Ishikawa (cell line): ENCODE results near the gene GDI1.

ENCODE experiments used
- CEBPB ChIP-seq: IDR thresholded peaks from 2 replicates; pipeline ENCODE4 v1.6.1; 2012
- CREB1 ChIP-seq: IDR thresholded peaks from 2 replicates; pipeline ENCODE4 v1.6.1; 2012; ENCODE audit warnings: low read depth
- EGR1 ChIP-seq: IDR thresholded peaks from 2 replicates; pipeline ENCODE4 v1.6.1; 2012
- EP300 ChIP-seq: IDR thresholded peaks from 2 replicates; pipeline ENCODE4 v1.6.1; 2012; ENCODE audit warnings: borderline replicate concordance
- FOXM1 ChIP-seq: IDR thresholded peaks from 2 replicates; pipeline ENCODE4 v1.6.1; 2012; ENCODE audit warnings: low read depth, borderline replicate concordance
- NFIC ChIP-seq: IDR thresholded peaks from 2 replicates; pipeline ENCODE4 v1.6.1; 2012
- RAD21 ChIP-seq: IDR thresholded peaks from 2 replicates; pipeline ENCODE4 v1.6.1; 2012; ENCODE audit warnings: low read depth
- REST ChIP-seq: IDR thresholded peaks from 2 replicates; pipeline ENCODE4 v1.6.1; 2012; ENCODE audit warnings: low read depth, mild to moderate bottlenecking
- TAF1 ChIP-seq: IDR thresholded peaks from 2 replicates; pipeline ENCODE4 v1.6.1; 2012; ENCODE audit warnings: low read depth, mild to moderate bottlenecking
- TCF12 ChIP-seq: IDR thresholded peaks from 2 replicates; pipeline ENCODE4 v1.6.1; 2012; ENCODE audit warnings: low read depth
- TEAD4 ChIP-seq: IDR thresholded peaks from 2 replicates; pipeline ENCODE4 v1.6.1; 2012
- YY1 ChIP-seq: IDR thresholded peaks from 2 replicates; pipeline ENCODE4 v1.6.1; 2012; ENCODE audit warnings: low read depth
- ZBTB7A ChIP-seq: IDR thresholded peaks from 2 replicates; pipeline ENCODE4 v1.6.1; 2012; ENCODE audit warnings: low read depth
- TF ChIP-seq, protein P1 (sequence below): IDR thresholded peaks from 2 replicates; pipeline ENCODE4 v1.6.1; 2012
- TF ChIP-seq, protein P2 (sequence below): IDR thresholded peaks from 2 replicates; pipeline ENCODE4 v1.6.1; 2012

Gene GDI1

DNA sequence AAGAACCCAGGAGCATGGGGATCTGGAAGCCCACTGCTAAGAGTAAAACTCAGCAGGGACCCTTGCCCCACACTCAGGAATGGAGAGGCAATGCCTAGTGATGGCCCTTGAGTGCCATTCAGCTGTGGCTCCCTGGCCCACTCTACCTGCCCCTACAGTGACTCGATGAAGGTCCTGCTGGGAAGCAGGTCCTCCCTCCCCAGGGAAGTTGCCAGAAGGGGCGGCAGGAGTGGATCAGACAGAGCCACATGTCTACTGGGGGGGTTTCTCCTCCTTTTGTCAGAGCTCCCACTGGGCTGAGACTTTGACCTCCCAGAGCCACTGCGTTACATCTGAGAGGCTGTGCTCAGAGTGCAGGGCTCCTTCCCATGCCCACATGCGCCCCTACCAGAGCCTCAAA lies 52.2 kb downstream of the GDI1 start:
- TF ChIP-seq FOXM1 (no peak), NFIC (no peak), EP300 (no peak), TCF12 (no peak), ZBTB7A (no peak), RAD21 (no peak), CREB1 (no peak), REST (no peak), YY1 (no peak), TAF1 (no peak)
- TF ChIP-seq, protein P1, sequence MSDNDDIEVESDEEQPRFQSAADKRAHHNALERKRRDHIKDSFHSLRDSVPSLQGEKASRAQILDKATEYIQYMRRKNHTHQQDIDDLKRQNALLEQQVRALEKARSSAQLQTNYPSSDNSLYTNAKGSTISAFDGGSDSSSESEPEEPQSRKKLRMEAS = no peak

DNA sequence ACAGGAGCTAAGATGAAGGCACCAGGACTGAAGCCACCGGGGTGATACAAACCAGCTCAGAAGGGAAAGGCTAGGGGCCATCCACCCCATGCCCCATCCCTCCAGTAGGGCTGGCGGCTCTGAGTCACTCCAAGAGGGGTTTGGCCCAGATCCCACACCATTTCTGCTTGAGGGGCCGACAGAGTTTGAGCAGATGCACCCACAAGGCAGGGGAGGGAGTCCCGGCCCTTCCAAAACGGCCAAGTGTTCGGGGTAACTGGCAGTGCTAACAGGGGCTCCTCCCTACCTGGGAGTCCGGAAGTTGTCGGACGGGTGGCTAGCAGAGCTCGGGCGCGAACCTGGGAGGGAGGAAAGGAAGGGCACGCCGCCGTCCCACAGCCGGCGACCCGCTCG lies 53.1 kb downstream of the GDI1 start:
- TF ChIP-seq CREB1 (no peak), TCF12 (no peak), YY1 (no peak), ZBTB7A (no peak), REST (no peak)

GRCh38 chrX:154490414-154491083 lies 53.6 kb downstream of the GDI1 start, which contains the start of gene SLC10A3:
TSS of gene SLC10A3 (minus strand) at chrX:154490629. CDS start at chrX:154488940, 1,689 bp downstream.
- TF ChIP-seq EP300 = no peak
- peak; percentile 64 for TF ChIP-seq CREB1
- TF ChIP-seq RAD21 = no peak; the same call in 1 of the 2 replicates
- no peak for TF ChIP-seq NFIC
- no peak for TF ChIP-seq CEBPB
- TF ChIP-seq TCF12 = no peak
- TF ChIP-seq, protein P1 = no peak
- TF ChIP-seq TEAD4 = no peak
- no peak for TF ChIP-seq EGR1
- TF ChIP-seq REST = no peak
- no peak for TF ChIP-seq YY1
- no peak for TF ChIP-seq ZBTB7A
- no peak for TF ChIP-seq FOXM1
- peak; percentile 68; the same call in 1 of the 2 replicates for TF ChIP-seq TAF1
- TF ChIP-seq, protein P2, sequence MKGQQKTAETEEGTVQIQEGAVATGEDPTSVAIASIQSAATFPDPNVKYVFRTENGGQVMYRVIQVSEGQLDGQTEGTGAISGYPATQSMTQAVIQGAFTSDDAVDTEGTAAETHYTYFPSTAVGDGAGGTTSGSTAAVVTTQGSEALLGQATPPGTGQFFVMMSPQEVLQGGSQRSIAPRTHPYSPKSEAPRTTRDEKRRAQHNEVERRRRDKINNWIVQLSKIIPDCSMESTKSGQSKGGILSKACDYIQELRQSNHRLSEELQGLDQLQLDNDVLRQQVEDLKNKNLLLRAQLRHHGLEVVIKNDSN = no peak
